Myocyte (in vitro differentiated cells): Measurements from ENCODE around the gene FAM171A1. TPM values are rescaled to one million over a fixed set of nuclear protein-coding genes. Genes with fewer than 3 reads are reported as not detected.
A peak's percentile ranks its signal among the peaks of the same experiment; 100 is the strongest.

Experiments used
- DNase-seq: peaks from one replicate; pipeline ENCODE4 v3.0.0-alpha.2; 2012; ENCODE audit warnings: low read depth
- total RNA-seq: library from RNA; depleted of rRNA; stranded (reverse); fragments of >200 nt; gene quantifications from 2 replicates; pipeline ENCODE4 v1.2.3, GENCODE V29; 2014

Gene FAM171A1
- total RNA-seq, 1 donor from 2014 or later = 15.0 TPM

DNA sequence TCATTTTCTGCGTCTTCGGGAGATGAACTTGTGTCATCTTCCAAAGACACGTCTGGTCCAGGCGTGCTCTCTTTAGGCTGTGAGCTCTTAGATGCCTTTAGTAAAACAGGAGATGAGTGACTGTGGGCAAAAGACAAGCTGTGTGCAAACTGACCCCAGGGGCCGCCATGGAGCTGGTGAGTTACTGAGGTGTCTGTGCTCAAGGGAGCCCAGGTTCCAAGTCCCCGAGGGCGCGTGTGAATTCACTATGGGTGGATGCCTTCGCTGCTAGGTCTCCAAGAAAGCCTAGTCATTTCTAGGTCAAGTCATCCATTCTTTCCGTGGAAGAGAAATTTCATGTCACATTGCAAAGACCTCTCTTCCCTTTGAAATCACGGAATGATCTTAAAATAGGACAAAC is 118.7 kb downstream of the FAM171A1 start:
- no peak for DNase-seq

DNA sequence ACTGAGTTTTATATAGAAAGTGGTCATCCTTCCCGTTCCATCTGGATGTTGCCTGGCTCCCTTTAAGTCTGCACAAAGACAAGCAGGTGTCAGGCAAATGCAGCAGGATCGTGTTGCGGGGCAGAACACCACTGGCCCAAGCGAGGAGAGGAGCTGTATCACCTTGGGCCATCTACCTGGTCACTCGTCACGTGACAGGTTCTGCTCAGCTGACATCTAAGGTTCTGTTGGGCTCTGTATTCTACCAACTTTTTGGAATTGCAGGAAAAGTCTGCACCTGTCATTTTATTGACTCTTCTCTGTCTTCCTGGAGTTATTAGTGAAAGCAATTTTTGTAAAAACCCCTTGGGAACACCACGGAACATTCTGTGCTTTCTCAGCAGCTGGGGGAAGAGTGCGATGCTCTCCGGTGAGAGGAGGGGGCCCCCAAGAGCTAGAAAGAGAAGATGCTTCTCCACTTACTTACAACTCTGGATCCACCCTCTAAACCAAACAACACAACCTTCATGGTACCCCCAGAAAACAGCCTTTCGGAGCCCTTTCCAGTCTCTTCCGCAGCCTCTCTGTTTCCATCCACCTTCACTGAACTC is 119.2 kb downstream of the FAM171A1 start:
- DNase-seq = no peak

DNA sequence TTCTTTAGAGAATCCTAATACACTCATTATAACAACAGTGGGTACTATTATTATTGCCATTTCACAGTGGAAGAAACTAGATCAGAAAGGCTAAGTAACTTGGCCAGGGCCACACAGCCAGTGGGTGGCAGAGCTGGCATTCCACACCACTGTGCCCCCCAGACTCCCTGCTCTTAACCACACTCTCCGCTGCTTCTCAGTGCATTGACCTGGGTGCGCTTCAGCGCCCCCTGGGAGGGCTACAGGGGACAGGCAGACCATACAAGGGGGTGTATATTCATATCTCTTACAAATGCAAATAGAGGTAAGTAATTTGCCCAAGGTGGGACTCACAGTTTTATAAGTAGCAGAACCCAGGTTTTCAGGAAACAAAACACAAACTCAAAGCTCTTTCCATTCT is 125.6 kb downstream of the FAM171A1 start:
- DNase-seq = no peak

DNA sequence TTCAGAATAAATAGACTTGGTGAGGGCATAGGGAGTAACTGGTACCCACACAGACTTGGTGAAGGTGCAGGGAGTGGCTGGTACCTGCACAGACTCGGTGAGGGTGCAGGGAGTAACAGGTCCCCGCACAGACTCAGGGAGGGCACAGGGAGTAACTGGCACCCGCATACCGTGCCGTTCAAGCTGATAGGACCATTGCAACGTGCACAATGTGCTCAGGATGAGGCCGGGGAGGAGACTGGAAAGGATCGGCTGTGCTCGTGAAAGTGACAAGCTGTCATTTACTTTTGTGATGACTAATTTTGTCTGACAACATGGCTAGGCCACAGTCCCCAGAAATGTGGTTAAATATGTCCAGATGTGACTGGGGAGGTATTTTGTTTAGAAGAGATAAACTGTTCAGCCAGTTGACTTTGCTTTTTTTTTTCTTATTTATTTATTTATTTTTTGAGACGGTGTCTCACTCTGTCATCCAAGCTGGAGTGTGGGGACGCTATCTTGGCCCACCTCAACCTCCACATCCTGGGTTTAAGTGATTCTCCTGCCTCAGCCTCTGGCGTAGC is 126.4 kb downstream of the FAM171A1 start:
- DNase-seq = no peak

DNA sequence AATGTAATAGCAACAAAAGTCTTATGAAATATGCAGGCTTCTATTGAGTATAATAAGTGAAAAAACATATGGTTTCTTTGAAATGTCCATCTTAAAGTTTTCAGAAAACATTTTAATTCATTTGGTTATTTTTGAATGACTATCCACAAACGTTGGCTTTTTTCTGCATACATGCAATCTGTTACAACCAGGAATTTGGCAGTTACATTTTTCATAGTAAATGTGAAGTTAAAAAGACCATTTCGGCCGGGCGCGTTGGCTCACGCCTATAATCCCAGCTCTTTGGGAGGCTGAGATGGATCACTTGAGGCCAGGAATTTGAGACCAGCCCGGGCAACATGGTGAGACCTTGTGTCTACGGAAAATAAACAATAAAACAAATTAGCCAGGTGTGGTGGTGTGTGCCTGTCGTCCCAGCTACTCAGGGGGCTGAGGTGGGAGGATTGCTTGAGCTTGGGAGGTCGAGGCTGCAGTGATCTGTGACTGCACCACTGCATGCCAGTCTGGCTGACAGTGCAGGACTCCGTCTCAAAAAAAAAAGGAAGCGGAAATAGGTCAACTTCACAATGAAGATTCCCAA is 128.7 kb downstream of the FAM171A1 start:
- no peak for DNase-seq

DNA sequence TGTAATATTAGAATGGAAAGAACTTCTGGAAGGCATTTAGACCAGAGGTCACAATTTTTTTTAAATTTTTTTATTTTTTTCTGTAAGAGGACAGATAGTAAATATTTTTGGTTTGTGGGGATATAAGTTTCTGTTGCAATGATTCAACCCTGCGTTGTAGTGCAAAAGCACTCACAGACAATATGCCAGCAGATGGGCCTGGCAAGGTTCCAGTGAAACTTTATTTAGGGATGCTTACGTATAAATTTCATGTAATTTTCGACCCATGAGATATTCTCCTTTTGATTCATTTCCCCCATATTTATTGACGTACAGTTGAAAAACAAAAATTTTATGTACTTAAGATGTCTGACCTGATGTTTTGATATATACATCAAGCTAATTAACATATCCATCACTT is 129.8 kb downstream of the FAM171A1 start:
- DNase-seq = no peak

DNA sequence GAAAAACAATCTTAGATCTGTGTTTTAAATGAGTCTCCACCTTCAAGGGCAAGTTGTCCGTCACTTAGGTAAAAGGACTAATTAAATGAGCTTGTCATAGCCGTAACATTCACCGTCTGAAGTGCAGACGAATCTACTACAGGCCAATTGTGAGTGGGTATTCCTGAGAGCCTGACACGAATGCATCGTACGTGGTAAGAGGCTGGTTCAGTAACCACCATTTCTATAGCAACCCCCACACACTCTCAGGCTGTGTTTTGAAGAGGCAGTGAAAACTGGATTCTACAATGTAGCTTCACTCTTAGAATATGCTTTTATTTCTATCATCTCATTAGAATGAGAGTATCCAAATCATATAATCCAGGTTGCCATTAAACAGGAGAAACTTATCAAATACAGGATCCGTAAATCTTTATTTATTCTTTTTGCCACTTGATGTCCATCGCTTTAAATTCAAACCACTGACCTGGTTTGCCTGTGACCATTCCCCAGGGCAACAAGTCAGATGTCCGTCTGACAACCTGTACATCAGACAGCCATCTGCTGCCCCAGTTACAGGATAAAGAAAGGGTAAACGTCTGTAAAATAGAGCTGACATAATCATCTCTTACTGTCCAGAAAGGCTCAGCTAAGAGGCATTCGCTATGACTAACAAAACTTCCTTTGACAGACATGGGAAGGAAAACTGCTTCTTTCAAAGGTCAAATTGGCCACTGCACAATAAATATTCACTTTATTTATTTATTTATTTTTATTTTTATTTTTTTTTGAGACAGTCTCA is 132.3 kb downstream of the FAM171A1 start:
- DNase-seq = no peak

DNA sequence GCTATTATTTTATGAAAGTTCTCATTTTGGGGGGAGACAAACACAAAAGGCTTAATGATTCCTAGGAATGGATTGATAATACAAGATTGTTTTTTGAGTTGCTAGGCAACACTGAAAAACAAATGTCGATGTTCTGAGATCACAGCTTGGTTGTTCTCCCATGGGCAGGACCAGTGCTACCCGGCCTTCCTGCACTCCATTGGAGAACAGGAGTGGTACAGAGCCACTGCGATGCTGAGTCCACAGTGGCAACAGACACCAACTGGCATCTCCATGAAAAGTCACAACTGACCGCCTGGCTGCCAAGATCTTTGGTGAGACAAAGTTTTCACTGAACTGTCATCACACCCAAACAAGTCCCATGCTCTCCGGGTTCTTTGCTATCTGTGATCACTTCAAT is 133.7 kb downstream of the FAM171A1 start:
- DNase-seq = peak; percentile 22

DNA sequence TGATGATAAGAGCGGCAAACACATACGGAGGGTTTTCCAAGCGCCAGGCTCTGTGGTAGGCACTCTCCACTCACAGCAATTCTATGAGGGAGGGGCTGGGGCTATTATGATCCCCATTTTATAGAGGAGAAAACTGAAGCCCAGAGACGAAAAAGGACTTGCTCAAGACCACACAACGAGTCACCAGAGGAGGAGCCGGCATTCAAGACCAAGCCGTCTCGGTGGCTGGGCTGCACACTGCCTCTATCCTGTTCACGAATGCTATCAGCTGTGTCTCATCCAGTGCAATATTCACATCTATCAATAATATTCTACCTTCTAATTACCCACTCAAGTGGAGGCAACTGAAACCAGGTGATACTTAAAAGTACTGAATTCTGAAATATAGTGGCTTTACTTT is 134.7 kb downstream of the FAM171A1 start:
- DNase-seq = no peak

DNA sequence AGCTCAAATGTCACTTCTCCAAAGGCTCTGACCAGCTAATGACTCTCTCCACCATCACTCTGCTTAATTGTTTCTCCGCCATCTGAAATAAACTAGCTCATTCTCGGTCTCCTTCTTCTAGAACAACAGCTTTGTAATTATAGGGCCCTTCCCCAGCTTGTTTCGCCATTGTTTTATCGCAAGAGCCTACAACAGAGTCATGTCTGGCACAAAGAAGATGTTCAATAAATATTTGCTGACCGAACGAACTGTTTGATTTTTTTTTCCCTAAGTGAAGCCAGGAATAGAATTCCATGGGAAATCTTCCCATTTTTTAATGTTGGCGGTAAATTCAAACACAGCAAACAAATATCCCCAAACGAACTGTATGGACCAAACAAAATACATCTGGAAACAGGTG is 138.8 kb downstream of the FAM171A1 start:
- no peak for DNase-seq

DNA sequence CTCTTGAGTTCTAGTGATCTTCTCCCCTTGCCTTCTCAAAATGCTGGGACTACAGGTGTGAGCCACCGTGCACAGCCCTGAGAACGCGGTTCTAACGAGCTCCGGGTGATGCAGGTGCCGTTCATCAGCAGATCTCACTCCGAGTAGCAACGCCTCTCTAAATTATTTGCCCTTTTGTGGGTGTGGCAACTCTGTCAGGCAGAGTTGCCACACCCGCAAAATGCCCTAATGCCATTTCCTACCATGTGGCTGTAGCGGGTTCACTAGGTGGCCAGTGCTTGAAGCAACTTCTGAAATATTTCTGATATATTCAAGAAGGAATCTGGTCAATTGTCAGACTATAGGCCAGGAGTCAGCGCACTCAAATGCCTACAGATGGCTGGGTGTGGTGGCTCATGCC is 139.7 kb downstream of the FAM171A1 start:
- DNase-seq = no peak

DNA sequence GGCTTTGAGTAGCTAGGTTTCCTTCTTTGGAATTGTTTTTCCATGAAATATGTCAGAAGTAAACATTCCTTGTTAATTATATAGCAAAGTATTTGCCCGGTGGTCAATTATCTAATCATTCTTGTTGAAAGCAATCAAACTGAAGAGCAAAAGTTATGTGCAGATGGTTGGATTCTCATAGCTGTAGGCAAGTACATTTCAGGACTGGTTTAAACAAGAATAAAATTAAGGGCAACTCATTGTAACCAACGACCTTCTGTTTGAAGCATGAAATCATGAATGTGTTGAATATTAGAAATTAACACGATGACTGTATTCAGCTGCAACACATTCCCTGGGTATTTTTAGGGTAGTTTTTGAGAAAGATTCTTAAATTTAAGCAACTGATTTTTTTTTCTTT is 140.8 kb downstream of the FAM171A1 start:
- no peak for DNase-seq

DNA sequence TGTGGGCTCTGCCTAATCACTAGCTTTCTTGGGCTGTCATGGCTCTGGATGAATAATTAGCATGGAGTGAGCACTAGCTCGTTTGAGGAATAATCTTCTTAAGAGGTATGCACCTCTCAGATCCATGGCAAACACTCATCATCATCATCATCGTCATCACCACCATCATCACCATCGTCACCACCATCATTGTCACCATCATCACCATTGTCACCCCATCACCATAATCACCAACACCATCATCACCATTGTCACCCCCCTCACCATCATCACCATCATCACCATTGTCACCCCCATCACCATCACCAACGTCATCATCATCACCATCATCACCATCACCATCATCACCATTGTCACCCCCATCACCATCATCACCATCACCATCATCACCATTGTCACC is 141.8 kb downstream of the FAM171A1 start:
- no peak for DNase-seq

DNA sequence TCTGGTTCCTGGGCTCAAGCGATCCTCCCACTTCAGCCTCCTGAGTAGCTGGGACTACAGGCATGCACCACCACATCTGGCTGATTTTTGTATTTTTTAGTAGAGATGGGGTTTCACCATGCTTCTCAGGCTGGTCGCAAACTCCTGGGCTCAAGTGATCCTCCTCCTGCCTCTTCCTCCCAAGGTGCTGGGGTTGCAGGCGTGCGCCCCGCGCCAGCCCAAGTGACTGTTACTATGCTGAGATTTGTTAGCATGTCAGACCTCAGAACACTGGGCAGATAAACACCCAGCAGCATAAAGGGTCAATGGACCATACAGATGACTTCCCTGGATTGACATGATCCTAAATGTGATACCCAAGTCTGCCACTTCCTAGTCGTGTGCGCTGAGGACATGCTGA is 142.7 kb downstream of the FAM171A1 start:
- no peak for DNase-seq

DNA sequence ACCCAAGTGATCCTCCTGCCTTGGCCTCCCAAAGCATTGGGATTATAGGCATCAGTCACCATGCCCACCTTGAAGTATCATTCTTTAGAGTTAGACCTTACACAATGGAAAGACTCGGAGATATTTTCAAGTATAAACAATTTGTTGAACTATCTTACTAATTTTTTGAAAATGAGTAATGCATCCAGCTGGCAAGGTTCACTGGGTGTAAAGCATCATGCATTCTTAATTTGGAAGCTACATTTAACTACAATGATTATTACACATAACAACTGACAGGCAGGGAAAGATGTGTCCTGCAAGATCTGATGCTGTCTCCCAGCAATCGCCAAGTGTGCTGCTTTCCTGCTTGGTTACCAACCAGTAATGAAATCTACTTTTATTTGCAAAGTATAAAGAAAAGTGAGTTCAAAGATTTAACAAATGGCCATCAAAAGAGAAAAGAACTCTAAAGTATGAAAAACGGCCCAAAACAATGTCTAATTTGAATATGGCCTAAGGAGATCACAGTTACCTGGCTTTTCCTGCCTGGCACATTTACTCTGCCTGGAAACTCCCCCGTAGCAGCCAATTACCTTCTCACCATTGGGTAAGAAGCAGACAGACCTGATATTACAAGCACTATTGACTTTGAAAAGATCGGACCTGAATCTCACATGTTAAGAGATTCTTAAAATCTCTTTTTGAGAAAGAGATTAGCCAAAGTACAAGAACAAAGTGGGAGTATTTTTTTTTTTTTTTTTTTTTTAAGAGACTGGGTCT is 143.3 kb downstream of the FAM171A1 start:
- DNase-seq = no peak

DNA sequence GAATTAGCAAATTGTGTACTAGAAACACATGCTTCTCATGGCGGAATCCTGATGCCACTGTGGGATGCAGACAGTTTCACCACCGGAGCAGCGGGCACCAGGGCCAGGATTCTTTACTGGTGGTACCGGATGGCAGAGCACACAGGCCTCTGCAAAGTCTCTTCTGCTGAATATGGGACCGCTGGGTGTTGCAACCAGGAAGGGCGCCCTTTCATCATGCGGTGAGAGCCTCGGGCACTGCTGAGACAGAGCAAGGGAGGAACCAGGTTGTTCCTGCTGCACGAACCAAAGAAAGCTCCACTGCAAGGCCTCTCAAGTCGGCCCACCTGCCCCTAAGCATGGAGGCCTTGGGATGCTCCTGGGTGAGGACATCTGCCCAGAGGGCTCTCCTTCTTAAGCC is 145.6 kb downstream of the FAM171A1 start:
- no peak for DNase-seq

DNA sequence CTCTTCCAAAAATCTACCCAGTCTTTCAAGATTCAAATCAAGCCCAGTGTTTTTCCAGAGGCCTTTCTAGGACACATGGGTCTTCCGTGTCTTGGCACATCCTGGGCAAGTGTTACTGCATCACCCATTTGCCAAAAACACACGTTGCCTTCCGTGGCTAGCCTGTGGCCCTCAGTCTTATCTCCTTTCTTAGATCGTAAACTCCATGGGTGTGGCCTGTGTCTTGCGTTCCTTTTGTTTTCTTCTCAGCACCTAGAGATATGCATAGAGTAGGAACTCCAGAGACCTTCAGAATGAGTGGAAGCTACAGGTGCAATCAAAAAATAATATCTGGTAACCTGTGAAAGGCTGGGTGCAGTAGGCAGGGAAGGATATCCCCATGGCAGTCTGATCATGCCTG is 146.1 kb downstream of the FAM171A1 start:
- DNase-seq = no peak

DNA sequence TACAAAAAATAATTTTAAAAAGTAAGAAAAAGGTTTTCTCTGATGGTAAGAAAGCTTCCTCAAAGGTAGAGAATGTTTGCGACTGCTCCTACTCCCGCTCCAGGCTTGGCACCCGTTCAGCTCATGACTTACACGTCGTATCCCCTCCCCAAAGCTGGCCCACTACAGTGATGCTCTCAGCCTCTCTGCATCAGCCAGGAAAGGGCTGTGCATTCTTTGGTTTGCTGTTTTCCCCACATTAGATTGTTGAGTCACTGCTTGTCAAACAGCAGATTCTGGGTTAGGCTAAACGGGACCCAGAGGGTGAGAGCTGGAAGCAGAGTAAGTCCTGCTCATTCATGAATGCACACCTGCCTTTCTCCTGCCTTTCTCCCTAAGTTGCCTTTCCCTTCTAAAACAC is 147.9 kb downstream of the FAM171A1 start:
- DNase-seq = no peak

DNA sequence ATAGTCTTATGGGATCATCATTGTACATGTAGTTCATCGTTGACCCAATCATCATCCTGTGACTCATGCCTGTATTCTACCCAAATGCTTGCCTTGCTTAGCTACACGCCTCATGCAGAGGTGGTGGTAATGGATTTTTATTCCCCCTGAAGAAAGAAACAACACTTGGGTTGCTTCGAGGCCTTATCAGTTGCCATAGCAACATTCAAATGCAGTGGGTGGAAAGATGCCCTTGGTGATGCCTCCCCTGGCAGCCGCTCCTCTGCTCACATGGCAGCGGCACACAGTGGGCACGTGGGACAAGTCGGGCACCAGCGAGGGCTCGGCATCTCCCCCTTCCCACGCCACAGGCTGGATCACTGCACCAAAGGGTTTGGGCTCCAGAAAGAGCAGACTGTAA is 148.6 kb downstream of the FAM171A1 start:
- no peak for DNase-seq

DNA sequence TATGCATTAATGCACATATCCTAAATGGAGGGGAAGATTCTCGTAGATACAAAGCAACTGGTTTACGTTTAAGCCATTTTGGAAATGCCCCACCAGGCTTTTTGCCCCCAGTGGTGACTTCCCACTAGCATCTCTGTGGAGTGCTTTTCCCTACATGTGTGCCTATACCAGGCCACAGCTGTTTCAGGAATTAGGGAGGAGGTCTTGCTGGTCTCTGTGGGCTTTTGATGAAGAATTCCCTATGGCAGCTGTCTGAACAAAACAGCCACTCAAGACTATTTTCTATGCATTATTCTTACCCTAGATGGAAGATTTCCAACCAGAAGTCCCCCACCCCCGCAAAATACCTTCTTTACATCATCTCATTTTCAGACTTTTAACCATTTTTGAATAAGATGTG is 150.6 kb downstream of the FAM171A1 start:
- peak; percentile 45 for DNase-seq

DNA sequence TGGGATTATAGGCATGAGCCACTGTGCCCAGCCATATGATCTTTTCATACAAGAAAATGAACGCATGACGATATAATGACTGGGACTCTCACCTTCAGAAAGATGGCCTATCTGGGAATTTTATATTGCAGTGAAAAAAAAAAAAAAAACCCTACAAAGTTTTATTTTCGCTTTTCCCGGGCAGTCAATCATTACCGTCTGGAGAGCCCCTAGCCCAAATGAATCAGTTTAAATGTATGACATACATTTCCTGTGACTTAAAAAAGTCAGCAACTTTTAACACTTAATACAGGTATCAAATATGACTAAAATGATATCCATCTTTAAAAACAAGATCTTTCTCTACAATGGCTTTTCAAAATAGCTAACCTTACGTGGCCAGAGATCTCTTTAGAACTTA is 154.4 kb downstream of the FAM171A1 start:
- no peak for DNase-seq

DNA sequence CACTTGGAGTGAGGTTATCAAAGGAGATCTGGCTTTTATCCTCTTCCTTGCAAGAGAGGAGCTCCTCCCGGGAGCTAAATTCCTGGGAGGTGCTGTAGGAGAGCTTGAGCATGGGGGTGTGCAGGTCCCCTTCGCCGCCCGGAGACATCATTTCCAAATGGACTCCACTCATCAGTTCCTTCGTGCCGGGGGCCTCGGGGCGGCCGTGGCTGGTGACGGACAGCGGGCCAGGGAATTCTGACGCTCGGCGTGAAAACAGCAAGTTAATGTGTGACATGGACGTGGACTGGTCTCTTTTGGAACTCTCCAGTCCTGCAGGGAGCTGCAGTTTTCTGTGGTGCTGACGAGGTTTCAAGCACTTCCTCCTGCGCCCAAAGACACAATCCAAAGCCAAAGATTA is 156.9 kb downstream of the FAM171A1 start:
- no peak for DNase-seq
